Upper lobe of left lung (tissue), 4 donors: ENCODE measurements around the gene ITIH1.

Experiments used
- CTCF ChIP-seq, 6 experiments: fragments of 450-650 bp in 4 of 6; fragments of 200-600 bp in 2 of 6; sonication (generic) in 2 of 6; IDR thresholded peaks; one replicate each; pipeline ENCODE4 v1.5.1; 2016 to 2019; ENCODE audit warnings: antibody characterized with exemption in 6 of 6
- POLR2A ChIP-seq, 4 donors: fragments of 450-650 bp; IDR thresholded peaks; one replicate each; pipeline ENCODE4 v1.5.1; 2016 to 2017; ENCODE audit warnings: antibody characterized with exemption in 4 of 4, mild to moderate bottlenecking in 2 of 4
- POLR2AphosphoS5 ChIP-seq, 2 donors: sonication (generic); formaldehyde crosslinking; IDR thresholded peaks; one replicate each; pipeline ENCODE4 v1.5.1; 2017; ENCODE audit warnings: antibody characterized with exemption in 2 of 2

- TF ChIP-seq CTCF (IDR thresholded peaks at IDR 0.05) (no peak), POLR2AphosphoS5 (IDR thresholded peaks at IDR 0.05) (no peak), POLR2A (IDR thresholded peaks at IDR 0.05) (no peak)
Measured at GRCh38 chr3:52834871-52835501, 57.6 kb downstream of the ITIH1 start, which contains the start of gene MUSTN1.
